ENCODE measurements around the gene SAG. TPM values are rescaled to one million over a fixed set of nuclear protein-coding genes. Genes with fewer than 3 reads are reported as not detected.
A peak's percentile ranks its signal among the peaks of the same experiment; 100 is the strongest.
"Not testable (repeated sequence)": the region's sequence is repeated elsewhere in the genome, so short reads cannot be mapped to it uniquely, and the experiment has no call there.

Gene SAG
- total RNA-seq, 1 experiment from 2014 or later = not detected

GRCh38 chr2:233373316-233373715, 65.7 kb downstream of the SAG start:
- Histone ChIP-seq H3K9me3 (ENCODE audit: control insufficient read depth, insufficient read depth, low read depth, low read length) (no peaks in the 10 kb centered on the region), H3K27me3 (ENCODE audit: control insufficient read depth, insufficient read depth, low read length) (no peaks in the 10 kb centered on the region), H3K36me3 (ENCODE audit: control insufficient read depth, insufficient read depth, low read length) (no peaks in the 10 kb centered on the region), H3K4me1 (ENCODE audit: control insufficient read depth, insufficient read depth, low read length) (peaks cover 12% of the 10 kb centered on the region; the same call in 1 of the 2 replicates), H3K4me3 (ENCODE audit: low read depth in 2 of 2, low read length in 2 of 2) (no peak overlapping the region), H3K27ac (ENCODE audit: low read length) (no peak overlapping the region)
- intact Hi-C loops (cut with micrococcal nuclease; ENCODE audit: unreplicated experiment) (no loop called here), in situ Hi-C loops (cut with HindIII; ENCODE audit: low pct_unique_long_range_greater_than_20kb, low sequenced_read_pairs) (no loop called here)
- BruUV-seq (replicated peaks) = no TSS peak
- ChIA-PET POLR2A (no interaction called here), CTCF (no interaction called here)
- no peak for ATAC-seq
- TF ChIP-seq REST (IDR thresholded peaks at IDR 0.05; ENCODE audit: insufficient read depth in 1 of 2, low read depth in 2 of 2, low read length in 1 of 2) = no peak
- DNase-seq (ENCODE audit: low read depth, low spot score) = no peak

GRCh38 chr2:233374776-233375175, 67.2 kb downstream of the SAG start:
- intact Hi-C loops (cut with micrococcal nuclease; ENCODE audit: unreplicated experiment); in situ Hi-C loops (cut with HindIII; ENCODE audit: low pct_unique_long_range_greater_than_20kb, low sequenced_read_pairs); ATAC-seq; H3K4me1 ChIP-seq (ENCODE audit: control insufficient read depth, insufficient read depth, low read length); CTCF ChIA-PET; POLR2A ChIA-PET; H3K36me3 ChIP-seq (ENCODE audit: control insufficient read depth, insufficient read depth, low read length); DNase-seq (ENCODE audit: low read depth, low spot score); H3K27me3 ChIP-seq (ENCODE audit: control insufficient read depth, insufficient read depth, low read length); BruUV-seq (replicated peaks); H3K9me3 ChIP-seq (ENCODE audit: control insufficient read depth, insufficient read depth, low read depth, low read length); H3K27ac ChIP-seq (ENCODE audit: low read length); H3K4me3 ChIP-seq (ENCODE audit: low read depth in 2 of 2, low read length in 2 of 2): not testable (repeated sequence)

- POLR2A ChIA-PET = no interaction called here
- no TSS peak for BruUV-seq (replicated peaks)
- no peak for TF ChIP-seq TCF7L2 (IDR thresholded peaks at IDR 0.05; ENCODE audit: low read depth, low read length)
- TF ChIP-seq POLR2AphosphoS5 (IDR thresholded peaks at IDR 0.05; ENCODE audit: low read depth, low read length) = no peak
- no peak for TF ChIP-seq CTCF (IDR thresholded peaks at IDR 0.05)
- TF ChIP-seq REST (IDR thresholded peaks at IDR 0.05; ENCODE audit: insufficient read depth in 1 of 2, low read depth in 2 of 2, low read length in 1 of 2) = no peak
- TF ChIP-seq SIN3A (IDR thresholded peaks at IDR 0.05; ENCODE audit: borderline replicate concordance, insufficient read depth, low read depth, low read length) = no peak
- Histone ChIP-seq H3K36me3 (ENCODE audit: control insufficient read depth, insufficient read depth, low read length) (no peaks in the 10 kb centered on the region), H3K27ac (ENCODE audit: low read length) (peak overlapping the region; percentile 20; the same call in 1 of the 2 replicates), H3K27me3 (ENCODE audit: control insufficient read depth, insufficient read depth, low read length) (no peaks in the 10 kb centered on the region), H3K4me3 (ENCODE audit: low read depth in 2 of 2, low read length in 2 of 2) (no peak overlapping the region), H3K9me3 (ENCODE audit: control insufficient read depth, insufficient read depth, low read depth, low read length) (no peaks in the 10 kb centered on the region), H3K4me1 (ENCODE audit: control insufficient read depth, insufficient read depth, low read length) (peaks cover 5% of the 10 kb centered on the region; the same call in 1 of the 2 replicates)
- CTCF ChIA-PET = no interaction called here
- intact Hi-C loops (cut with micrococcal nuclease; ENCODE audit: unreplicated experiment) = no loop called here
- in situ Hi-C loops (cut with HindIII; ENCODE audit: low pct_unique_long_range_greater_than_20kb, low sequenced_read_pairs) = no loop called here
- 0 out of 2 replicates have a peak, but pooled peaks have one; percentile 32 for ATAC-seq
- no peak for DNase-seq (ENCODE audit: low read depth, low spot score)
Observed at GRCh38 chr2:233375490-233376314, 68.1 kb downstream of the SAG start.

All from Panc1 (cell line).